HEK293T (cell line): ENCODE measurements around the gene TMEM185B.
"Not testable (repeated sequence)": the region's sequence is repeated elsewhere in the genome, so short reads cannot be mapped to it uniquely, and the experiment has no call there.

ENCODE experiments used
- CTCF ChIA-PET: fragments of 350-600 bp; formaldehyde crosslinking; extraction: SDS; loops from one replicate; lab custom pipeline; 2021; ENCODE audit warnings: antibody characterized with exemption, inconsistent platforms; lab: Yijun Ruan, JAX
- POLR2A ChIA-PET: fragments of 350-600 bp; formaldehyde crosslinking; extraction: SDS; loops from one replicate; lab custom pipeline; 2020; ENCODE audit warnings: antibody characterized with exemption, inconsistent platforms; lab: Yijun Ruan, JAX
- DNase-seq: peaks from one replicate; pipeline ENCODE4 v3.0.0; 2012; ENCODE audit warnings: mixed read lengths; ENCODE audit errors: extremely low spot score
- ARNT ChIP-seq: fragments of 450-650 bp; IDR thresholded peaks from 2 replicates; pipeline ENCODE4 v1.6.1; 2017; ENCODE audit warnings: mild to moderate bottlenecking
- BHLHE40 ChIP-seq: fragments of 450-650 bp; IDR thresholded peaks from 2 replicates; pipeline ENCODE4 v1.6.1; 2016; ENCODE audit warnings: mild to moderate bottlenecking, moderate library complexity, borderline replicate concordance
- CTBP1 ChIP-seq: fragments of 450-650 bp; IDR thresholded peaks from 2 replicates; pipeline ENCODE4 v1.6.1; 2016; ENCODE audit warnings: borderline replicate concordance
- ELF4 ChIP-seq: fragments of 450-650 bp; IDR thresholded peaks from 2 replicates; pipeline ENCODE4 v1.6.1; 2017; ENCODE audit warnings: antibody characterized with exemption
- FOXA1 ChIP-seq: fragments of 450-650 bp; IDR thresholded peaks from 2 replicates; pipeline ENCODE4 v1.6.1; 2016; ENCODE audit warnings: mild to moderate bottlenecking
- FOXK2 ChIP-seq: fragments of 450-650 bp; IDR thresholded peaks from 2 replicates; pipeline ENCODE4 v1.6.1; 2016; ENCODE audit warnings: mild to moderate bottlenecking
- FOXM1 ChIP-seq: fragments of 450-650 bp; IDR thresholded peaks from 2 replicates; pipeline ENCODE4 v1.6.1; 2017; ENCODE audit warnings: mild to moderate bottlenecking, borderline replicate concordance
- HDGF ChIP-seq: fragments of 450-650 bp; IDR thresholded peaks from 2 replicates; pipeline ENCODE4 v1.6.1; 2017; ENCODE audit warnings: antibody characterized with exemption, borderline replicate concordance
- L3MBTL2 ChIP-seq: fragments of 450-650 bp; conservative IDR thresholded peaks from 2 replicates; pipeline ENCODE4 v1.6.1; 2016; ENCODE audit warnings: mild to moderate bottlenecking
- LEF1 ChIP-seq: fragments of 450-650 bp; IDR thresholded peaks from 2 replicates; pipeline ENCODE4 v1.6.1; 2017; ENCODE audit warnings: mild to moderate bottlenecking, borderline replicate concordance
- NFRKB ChIP-seq: fragments of 450-650 bp; IDR thresholded peaks from 2 replicates; pipeline ENCODE4 v1.6.1; 2016; ENCODE audit warnings: mild to moderate bottlenecking, moderate library complexity
- PKNOX1 ChIP-seq: fragments of 450-650 bp; IDR thresholded peaks from 2 replicates; pipeline ENCODE4 v1.6.1; 2016
- SP1 ChIP-seq: fragments of 450-650 bp; IDR thresholded peaks from 2 replicates; pipeline ENCODE4 v1.6.1; 2017
- SUZ12 ChIP-seq: fragments of 450-650 bp; IDR thresholded peaks from 2 replicates; pipeline ENCODE4 v1.6.1; 2016; ENCODE audit warnings: mild to moderate bottlenecking
- TARDBP ChIP-seq: fragments of 450-650 bp; IDR thresholded peaks from 2 replicates; pipeline ENCODE4 v1.6.1; 2016
- ZNF384 ChIP-seq: fragments of 450-650 bp; IDR thresholded peaks from 2 replicates; pipeline ENCODE4 v1.6.1; 2016

The TMEM185B gene

GRCh38 chr2:120265006-120265405 lies 41.8 kb upstream of the TMEM185B start:
- CTCF ChIA-PET, result no interaction called here
- TF ChIP-seq FOXK2, result no peak
- no peak for TF ChIP-seq HDGF
- no peak for TF ChIP-seq L3MBTL2
- no peak for TF ChIP-seq BHLHE40
- TF ChIP-seq PKNOX1, result no peak
- no peak for TF ChIP-seq FOXA1
- no peak for TF ChIP-seq ZNF384
- no peak for TF ChIP-seq ARNT
- TF ChIP-seq TARDBP, result no peak
- no peak for TF ChIP-seq NFRKB
- TF ChIP-seq FOXM1, result no peak
- TF ChIP-seq SUZ12, result no peak
- TF ChIP-seq LEF1, result no peak
- TF ChIP-seq CTBP1, result no peak
- TF ChIP-seq ELF4, result no peak
- no peak for DNase-seq
- POLR2A ChIA-PET, result interaction anchor here (1.1 kb wide), 1 partner anchor 20 kb away, joined by 3 read pairs; no protein-coding TSS in a partner anchor

GRCh38 chr2:120262761-120263428 lies 39.7 kb upstream of the TMEM185B start:
- CTCF ChIA-PET, result interaction anchor here (2.1 kb wide), 1 partner anchor 20 kb away, joined by 6 read pairs; no protein-coding TSS in a partner anchor
- no peak for DNase-seq
- TF ChIP-seq FOXK2 (no peak), HDGF (no peak), CTBP1 (no peak), SUZ12 (no peak), FOXA1 (no peak)
- POLR2A ChIA-PET, result no interaction called here

- ChIA-PET CTCF (no interaction called here), POLR2A (no interaction called here)
- no peak for TF ChIP-seq FOXM1
- no peak for DNase-seq
Observed at GRCh38 chr2:120262150-120262549, 39.0 kb upstream of the TMEM185B start.

- TF ChIP-seq SP1, result no peak
- ChIA-PET POLR2A (no interaction called here), CTCF (no interaction called here)
- DNase-seq, result no peak
Observed at GRCh38 chr2:120261387-120262006, 38.3 kb upstream of the TMEM185B start.

- POLR2A ChIA-PET, result no interaction called here
- TF ChIP-seq TARDBP (no peak), NFRKB (no peak), HDGF (no peak), SUZ12 (no peak), FOXK2 (no peak), FOXM1 (no peak), ZNF384 (no peak), ARNT (no peak), PKNOX1 (no peak), CTBP1 (no peak)
- DNase-seq, result no peak
- CTCF ChIA-PET, result no interaction called here
Observed at GRCh38 chr2:120260736-120261135, 37.5 kb upstream of the TMEM185B start.

- POLR2A ChIA-PET, DNase-seq, CTCF ChIA-PET: not testable (repeated sequence)
Observed at GRCh38 chr2:120259939-120260338, 36.7 kb upstream of the TMEM185B start.

- CTCF ChIA-PET, result no interaction called here
- POLR2A ChIA-PET, result no interaction called here
- no peak for DNase-seq
- no peak for TF ChIP-seq SP1
Observed at GRCh38 chr2:120258196-120258595, 35.0 kb upstream of the TMEM185B start.

- TF ChIP-seq CTBP1, result no peak
- no peak for TF ChIP-seq SP1
- no peak for TF ChIP-seq FOXK2
- no peak for TF ChIP-seq LEF1
- TF ChIP-seq FOXA1, result no peak
- TF ChIP-seq ZNF384, result no peak
- TF ChIP-seq BHLHE40, result no peak
- no peak for TF ChIP-seq HDGF
- TF ChIP-seq SUZ12, result no peak
- no peak for TF ChIP-seq L3MBTL2
- no peak for TF ChIP-seq TARDBP
- no peak for TF ChIP-seq NFRKB
- no peak for TF ChIP-seq FOXM1
- no peak for TF ChIP-seq PKNOX1
- no peak for TF ChIP-seq ELF4
- TF ChIP-seq ARNT, result no peak
- ChIA-PET POLR2A (no interaction called here), CTCF (interaction anchor here (0.7 kb wide), 1 partner anchor 479 kb away, joined by 3 read pairs; no protein-coding TSS in a partner anchor)
- no peak for DNase-seq
Observed at GRCh38 chr2:120257522-120257921, 34.3 kb upstream of the TMEM185B start.
